GM12874 (cell line): ENCODE measurements around the gene SEPTIN11.

ENCODE experiments used
- CTCF ChIP-seq: IDR thresholded peaks from 2 replicates; pipeline ENCODE4 v1.5.1; 2011; ENCODE audit warnings: low read depth, mild to moderate bottlenecking, control low read depth, low read length, moderate library complexity; ENCODE audit not compliant: insufficient read depth

SEPTIN11 gene

GRCh38 chr4:76926841-76927240, 22.7 kb upstream of the SEPTIN11 start:
- TF ChIP-seq CTCF, result no peak

- TF ChIP-seq CTCF, result no peak
These were observed 18.9 kb upstream of the SEPTIN11 start for GRCh38 chr4:76930685-76931084.

GRCh38 chr4:76931087-76931486, 18.5 kb upstream of the SEPTIN11 start:
- no peak for TF ChIP-seq CTCF

GRCh38 chr4:76931576-76932276, 17.8 kb upstream of the SEPTIN11 start:
- no peak for TF ChIP-seq CTCF

- no peak for TF ChIP-seq CTCF
These were observed 10.4 kb upstream of the SEPTIN11 start for GRCh38 chr4:76939184-76939583.

GRCh38 chr4:76943129-76943620, 6.4 kb upstream of the SEPTIN11 start:
- no peak for TF ChIP-seq CTCF

- no peak for TF ChIP-seq CTCF
These were observed 5.8 kb upstream of the SEPTIN11 start for GRCh38 chr4:76943790-76944189.
